Testis (tissue), 3 donors: ENCODE results near the gene ASB6. TPM values are rescaled to one million over a fixed set of nuclear protein-coding genes. Genes with fewer than 3 reads are reported as not detected.

Source experiments
- DNase-seq: peaks from one replicate; pipeline ENCODE4 v3.0.0-alpha.2; 2019
- H3K27ac ChIP-seq, 2 donors: fragments of 200-600 bp; sonication (generic); one replicate each; pipeline ENCODE4 v1.5.1; 2019
- H3K27me3 ChIP-seq: fragments of 200-600 bp; sonication (generic); one replicate; pipeline ENCODE4 v1.5.1; 2019
- H3K36me3 ChIP-seq: fragments of 200-600 bp; sonication (generic); one replicate; pipeline ENCODE4 v1.5.1; 2017; ENCODE audit warnings: low read depth; ENCODE audit errors: missing control alignments
- H3K4me1 ChIP-seq: fragments of 200-600 bp; sonication (generic); one replicate; pipeline ENCODE4 v1.5.1; 2019
- H3K4me3 ChIP-seq, 2 donors: fragments of 200-600 bp; sonication (generic); one replicate each; pipeline ENCODE4 v1.5.1; 2017 to 2019
- H3K9me3 ChIP-seq: fragments of 200-600 bp; sonication (generic); one replicate; pipeline ENCODE4 v1.5.1; 2017
- CTCF ChIP-seq, 3 experiments: fragments of 450-650 bp in 2 of 3; fragments of 200-600 bp in 1 of 3; sonication (generic) in 1 of 3; IDR thresholded peaks; one replicate each; pipeline ENCODE4 v1.5.1; 2016 to 2019; ENCODE audit warnings: antibody characterized with exemption in 3 of 3, mild to moderate bottlenecking in 2 of 3, moderate library complexity in 1 of 3
- POLR2A ChIP-seq: fragments of 450-650 bp; IDR thresholded peaks from one replicate; pipeline ENCODE4 v1.6.1; 2017; ENCODE audit warnings: antibody characterized with exemption, mild to moderate bottlenecking, moderate library complexity
- WGBS, 2 donors: methylation state at CpG; one replicate each; pipeline ENCODE4 v1.1.5; 2018; 5-methylcytosine and 5-hydroxymethylcytosine counted together
- intact Hi-C: fragments of 100-400 bp; cut with DNase I; formaldehyde crosslinking; loops from one replicate; pipeline ENCODE4 v1.15.1; 2023; ENCODE audit warnings: low total_unique reads
- polyA plus RNA-seq: library from polyadenylated mRNA; stranded (reverse); fragments of 350-450 nt; fragmentation: Illumina TruSeq; extraction: RNeasy Lipid Tissue Mini Kit (QIAGEN cat#74804); gene quantifications from one replicate; pipeline ENCODE4 v1.2.3, GENCODE V29; 2014; ENCODE audit warnings: low read depth, low replicate concordance; ENCODE audit not compliant: insufficient read depth
- total RNA-seq, 2 donors: library from RNA; depleted of rRNA; stranded (reverse); fragments of >200 nt; gene quantifications; one replicate each; pipeline ENCODE4 v1.2.3, GENCODE V29; 2016

Gene ASB6
- total and polyA plus RNA-seq, 3 donors from 2014 or later: 21.4 to 61.7 (median 51.2) TPM

GRCh38 chr9:129609486-129610212 is 32.3 kb downstream of the ASB6 start:
- intact Hi-C loops: loop anchor here (5.0 to 10.0 kb wide), 3 partner anchors 115 to 472 kb away; partner anchors contain the start of gene IER5L
- Histone ChIP-seq H3K4me3 (peak overlapping the region; percentile 63 to 66), H3K36me3 (no peaks in the 10 kb centered on the region), H3K4me1 (peaks cover 31% of the 10 kb centered on the region), H3K27me3 (no peaks in the 10 kb centered on the region), H3K9me3 (no peaks in the 10 kb centered on the region), H3K27ac (peak overlapping the region; percentile 82 to 93)
- WGBS, 2 donors: 3 to 8% methylated on average over 16 to 29 of the region's 30 CpGs
- TF ChIP-seq CTCF (IDR thresholded peaks at IDR 0.05) (no peak), POLR2A (no peak)
- peak; percentile 59 for DNase-seq

- 60 to 63% methylated on average over 12 to 27 of the region's 27 CpGs for WGBS, 2 donors
- H3K4me1 ChIP-seq: peaks cover 31% of the 10 kb centered on the region
- no peaks in the 10 kb centered on the region for H3K36me3 ChIP-seq
- intact Hi-C loops: loop anchor here (5.0 to 10.0 kb wide), 3 partner anchors 114 to 472 kb away; partner anchors contain the start of gene IER5L
- no peaks in the 10 kb centered on the region for H3K27me3 ChIP-seq
- DNase-seq: no peak
- peak overlapping the region; percentile 82 to 93 for H3K27ac ChIP-seq
- no peak overlapping the region for H3K4me3 ChIP-seq
- no peak for TF ChIP-seq CTCF (IDR thresholded peaks at IDR 0.05)
- H3K9me3 ChIP-seq: no peaks in the 10 kb centered on the region
These were observed 33.1 kb downstream of the ASB6 start for GRCh38 chr9:129608561-129609481.

GRCh38 chr9:129607027-129607387 is 34.9 kb downstream of the ASB6 start:
- intact Hi-C loops: loop anchor here (5.0 to 10.0 kb wide), 3 partner anchors 112 to 470 kb away; partner anchors contain the start of gene IER5L
- no peaks in the 10 kb centered on the region for H3K36me3 ChIP-seq
- H3K27ac ChIP-seq: peak overlapping the region; percentile 65 to 93
- H3K27me3 ChIP-seq: no peaks in the 10 kb centered on the region
- peaks cover 31% of the 10 kb centered on the region for H3K4me1 ChIP-seq
- H3K4me3 ChIP-seq: no peak overlapping the region
- no peak for DNase-seq
- no peak for TF ChIP-seq CTCF (IDR thresholded peaks at IDR 0.05)
- no peaks in the 10 kb centered on the region for H3K9me3 ChIP-seq
- 67 to 83% methylated on average over 5 to 6 of the region's 6 CpGs for WGBS, 2 donors

- TF ChIP-seq POLR2A: no peak
- TF ChIP-seq CTCF (IDR thresholded peaks at IDR 0.05): no peak
- Histone ChIP-seq H3K4me1 (peaks cover 31% of the 10 kb centered on the region), H3K27me3 (no peaks in the 10 kb centered on the region), H3K36me3 (no peaks in the 10 kb centered on the region), H3K9me3 (no peaks in the 10 kb centered on the region), H3K4me3 (no peak overlapping the region), H3K27ac (peak overlapping the region; percentile 65 to 93)
- intact Hi-C loops: loop anchor here (5.0 to 10.0 kb wide), 3 partner anchors 112 to 469 kb away; partner anchors contain the start of gene IER5L
- no peak for DNase-seq
- 49 to 62% methylated on average over 14 to 15 of the region's 15 CpGs for WGBS, 2 donors
These were observed 35.6 kb downstream of the ASB6 start for GRCh38 chr9:129606161-129607026.
